GM12878 (cell line): ENCODE data around the gene WASF1. TPM values are rescaled to one million over a fixed set of nuclear protein-coding genes. Genes with fewer than 3 reads are reported as not detected.

ENCODE experiments used
- ATAC-seq: fragments of 200-7000 bp; cut with Tn5 transposase; 3 replicates; pipeline ENCODE4 v1.9.1; 2020; ENCODE audit warnings: mild to moderate bottlenecking, moderate library complexity
- BruUV-seq: library from RNA; stranded (reverse); fragments of 400-500 nt; replicated peaks from 2 replicates; lab custom pipeline; 2021; lab: Mats Ljungman, UMichigan
- CTCF ChIA-PET: fragments of 300-600 bp; sonication (Branson Sonifier 250); formaldehyde crosslinking; extraction: SDS; loops from one replicate; lab custom pipeline; 2021; ENCODE audit warnings: inconsistent platforms; lab: Yijun Ruan, JAX
- POLR2A ChIA-PET: fragments of 350-600 bp; formaldehyde crosslinking; extraction: SDS; loops from one replicate; lab custom pipeline; 2021; ENCODE audit warnings: inconsistent platforms; lab: Charles Lee
- RAD21 ChIA-PET: fragments of 300-600 bp; sonication (Branson Sonifier 250); formaldehyde crosslinking; loops from one replicate; lab custom pipeline; 2023; ENCODE audit warnings: antibody characterized with exemption; ENCODE audit not compliant: unreplicated experiment; lab: Charles Lee
- SMC1A ChIA-PET: fragments of 300-600 bp; sonication (Branson Sonifier 250); formaldehyde crosslinking; loops from one replicate; lab custom pipeline; 2023; ENCODE audit not compliant: unreplicated experiment, uncharacterized antibody; lab: Charles Lee
- DNase-seq: peaks from one replicate; pipeline ENCODE4 v3.0.0-alpha.2; 2011; ENCODE audit warnings: low read depth, low spot score
- FAIRE-seq: peaks from 3 replicates; lab custom pipeline; 2011; peaks lifted over from hg19 to GRCh38; lab: Jason Lieb, UNC
- H2AFZ ChIP-seq: 2 replicates; pipeline ENCODE4 v1.6.0; 2011; ENCODE audit warnings: low read depth, low read length, control low read depth; ENCODE audit not compliant: control insufficient read depth
- H3K27ac ChIP-seq: 2 replicates; pipeline ENCODE4 v1.5.1; 2011; ENCODE audit warnings: control low read depth; ENCODE audit not compliant: control insufficient read depth, insufficient read depth
- H3K27me3 ChIP-seq, 2 experiments: replicated peaks in 1 of 2; 2 replicates each; pipeline versions ENCODE4 v1.6.0 to v1.6.1; 2011; ENCODE audit warnings: low read length in 1 of 2; ENCODE audit not compliant: control insufficient read depth in 2 of 2, insufficient read depth in 2 of 2
- H3K36me3 ChIP-seq, 2 experiments: 2 replicates each; pipeline ENCODE4 v1.5.1; 2011; ENCODE audit warnings: low read length in 1 of 2; ENCODE audit not compliant: control insufficient read depth in 2 of 2, insufficient read depth in 2 of 2
- H3K4me1 ChIP-seq: 2 replicates; pipeline ENCODE4 v1.6.1; 2011; ENCODE audit warnings: mild to moderate bottlenecking, low read length, moderate library complexity, mixed read lengths; ENCODE audit not compliant: control insufficient read depth, insufficient read depth
- H3K4me2 ChIP-seq: 2 replicates; pipeline ENCODE4 v1.6.0; 2011; ENCODE audit warnings: control low read depth; ENCODE audit not compliant: control insufficient read depth, insufficient read depth
- H3K4me3 ChIP-seq: fragments of 200-600 bp; sonication (generic); 2 replicates; pipeline ENCODE4 v1.5.1; 2016
- H3K79me2 ChIP-seq: 2 replicates; pipeline ENCODE4 v1.6.0; 2011; ENCODE audit warnings: low read length; ENCODE audit not compliant: control insufficient read depth, insufficient read depth
- H3K9ac ChIP-seq: 2 replicates; pipeline ENCODE4 v1.8.0; 2011; ENCODE audit warnings: low read length, control low read depth, mixed read lengths; ENCODE audit not compliant: control insufficient read depth, insufficient read depth
- H3K9me3 ChIP-seq: replicated peaks from 3 replicates; pipeline ENCODE4 v1.5.1; 2011; ENCODE audit warnings: mild to moderate bottlenecking, low read length; ENCODE audit not compliant: control insufficient read depth, insufficient read depth
- H4K20me1 ChIP-seq: 2 replicates; pipeline ENCODE4 v1.6.0; 2011; ENCODE audit not compliant: control insufficient read depth, insufficient read depth
- ASH2L ChIP-seq: fragments of 300-600, 200-600 bp; sonication (generic); IDR thresholded peaks from 2 replicates; pipeline ENCODE4 v1.6.1; 2017; ENCODE audit warnings: low read depth, mild to moderate bottlenecking, borderline replicate concordance
- CHD2 ChIP-seq: IDR thresholded peaks from 2 replicates; pipeline ENCODE4 v1.6.1; 2011; ENCODE audit warnings: low read depth, low read length, improper control_type of control experiment, borderline replicate concordance
- CREB1 ChIP-seq: IDR thresholded peaks from 2 replicates; pipeline ENCODE4 v1.6.1; 2012; ENCODE audit warnings: low read depth, mild to moderate bottlenecking, inconsistent platforms
- FOS ChIP-seq: IDR thresholded peaks from 3 replicates; pipeline ENCODE4 v1.6.1; 2011; ENCODE audit warnings: borderline replicate concordance; ENCODE audit not compliant: insufficient read length; ENCODE audit errors: extremely low read depth
- HCFC1 ChIP-seq: fragments of 150-350 bp; IDR thresholded peaks from 2 replicates; pipeline ENCODE4 v1.6.1; 2014; ENCODE audit warnings: low read length
- IKZF2 ChIP-seq, 2 experiments: fragments of 450-650 bp; IDR thresholded peaks; 2 replicates each; pipeline ENCODE4 v1.6.1; 2017; ENCODE audit warnings: mild to moderate bottlenecking in 2 of 2, moderate library complexity in 2 of 2
- MYC ChIP-seq: IDR thresholded peaks from 2 replicates; pipeline ENCODE4 v1.6.1; 2011; ENCODE audit warnings: mild to moderate bottlenecking, low read length, moderate library complexity, inconsistent platforms; ENCODE audit not compliant: insufficient read depth, insufficient replicate concordance, insufficient read length, severe bottlenecking
- NFIC ChIP-seq: IDR thresholded peaks from 2 replicates; pipeline ENCODE4 v1.6.1; 2012; ENCODE audit warnings: low read depth, mild to moderate bottlenecking, inconsistent platforms, low read length, moderate library complexity
- SPI1 ChIP-seq: IDR thresholded peaks from 2 replicates; pipeline ENCODE4 v1.6.1; 2011; ENCODE audit warnings: low read depth, mild to moderate bottlenecking, low read length, moderate library complexity, borderline replicate concordance; ENCODE audit not compliant: insufficient read depth
- ZBTB11 ChIP-seq: fragments of 450-650 bp; formaldehyde crosslinking; IDR thresholded peaks from 2 replicates; pipeline ENCODE4 v1.5.0; 2022; ENCODE audit warnings: mild to moderate bottlenecking, missing genetic modification characterization
- in situ Hi-C: fragments of 300-500 bp; cut with MboI; formaldehyde crosslinking; loops from 9 replicates; pipeline ENCODE4 v1.14.3; 2018; ENCODE audit warnings: mixed read lengths
- intact Hi-C: fragments of 100-400 bp; cut with micrococcal nuclease; formaldehyde crosslinking; loops from one replicate; pipeline ENCODE4 v1.14.2; 2022; ENCODE audit not compliant: unreplicated experiment
- polyA plus RNA-seq, 11 experiments: library from polyadenylated mRNA; depleted of rRNA in 4 of 11; unstranded in 6 of 11; stranded (reverse) in 5 of 11; fragments of >200 nt; fragmentation: Nextera tagmentation in 4 of 11; fragmentation: Illumina TruSeq in 1 of 11; extraction: Ambion mirVana in 4 of 11; extraction: Trizol in 1 of 11; gene quantifications; 1 replicate in 1 of 11; 2 replicates in 10 of 11; pipeline versions ENCODE4 v1.2.1 to v1.2.3, GENCODE V29; 2011 to 2016; ENCODE audit warnings: inconsistent platforms in 2 of 11, missing spikeins in 2 of 11, low read depth in 1 of 11
- total RNA-seq, 4 experiments: library from RNA; depleted of rRNA in 3 of 4; stranded (reverse); fragments of >200 nt in 3 of 4; fragmentation: Illumina TruSeq in 1 of 4; extraction: Trizol in 1 of 4; gene quantifications; 2 replicates each; pipeline versions ENCODE4 v1.2.1 to v1.2.3, GENCODE V29; 2013 to 2021
- TF ChIP-seq, protein P1 (sequence below): IDR thresholded peaks from 2 replicates; pipeline ENCODE4 v1.6.1; 2012; ENCODE audit warnings: mild to moderate bottlenecking, low read depth, low read length
- TF ChIP-seq, protein P2 (sequence below): fragments of 450-650 bp; formaldehyde crosslinking; IDR thresholded peaks from 2 replicates; pipeline ENCODE4 v1.4.0; 2020; ENCODE audit warnings: mild to moderate bottlenecking, moderate library complexity
- TF ChIP-seq, protein P3 (sequence below): IDR thresholded peaks from 2 replicates; pipeline ENCODE4 v1.6.1; 2012; ENCODE audit warnings: low read depth, low read length, improper control_type of control experiment

WASF1 gene
- total and polyA plus RNA-seq, 10 of the 15 experiments (the other 5 are each of a cell fraction or from before 2014, with no cell fraction given) = 1.3 to 10.2 (median 4.5) TPM

DNA sequence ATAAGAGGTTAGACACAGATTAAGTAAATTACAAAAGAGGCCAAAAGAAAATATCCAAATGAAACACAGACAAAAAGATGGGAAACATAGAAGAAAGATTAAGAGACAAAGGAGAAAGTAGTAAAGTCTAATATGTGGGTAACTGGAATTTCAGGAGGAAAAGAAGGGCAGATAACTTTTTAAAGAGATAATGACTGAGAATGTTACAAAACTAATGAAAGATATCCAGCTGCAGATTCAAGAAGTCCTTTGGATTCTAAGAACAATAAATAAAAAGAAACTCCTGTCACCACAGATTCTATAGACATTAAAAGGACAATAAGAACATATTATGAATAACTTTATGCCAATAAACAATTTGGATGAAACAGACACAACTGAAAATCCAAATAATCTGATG is 90.1 kb downstream of the WASF1 start:
- no peak overlapping the region for H2AFZ ChIP-seq
- no peak overlapping the region for H3K4me3 ChIP-seq
- intact Hi-C loops (no loop called here), in situ Hi-C loops (no loop called here)
- ATAC-seq (no peak), FAIRE-seq (no peak), DNase-seq (no peak)
- ChIA-PET CTCF (no interaction called here), POLR2A (no interaction called here), SMC1A (interaction anchor here (2.8 kb wide), 1 partner anchor 13 kb away, joined by 11 read pairs; no protein-coding TSS in a partner anchor), RAD21 (no interaction called here)
- no peaks in the 10 kb centered on the region; a peak in 1 of 4 replicates for H3K27me3 ChIP-seq
- no peaks in the 10 kb centered on the region for H3K36me3 ChIP-seq
- H4K20me1 ChIP-seq = no peaks in the 10 kb centered on the region
- no peaks in the 10 kb centered on the region for H3K4me1 ChIP-seq
- H3K27ac ChIP-seq = no peak overlapping the region
- no peak overlapping the region for H3K9ac ChIP-seq
- no peak overlapping the region for H3K4me2 ChIP-seq
- no peaks in the 10 kb centered on the region for H3K79me2 ChIP-seq
- no TSS peak for BruUV-seq
- H3K9me3 ChIP-seq = no peaks in the 10 kb centered on the region
- TF ChIP-seq CREB1 (no peak), CHD2 (no peak), HCFC1 (no peak), MYC (no peak), IKZF2 (IDR thresholded peaks at IDR 0.05) (no peak), SPI1 (no peak), FOS (no peak), ZBTB11 (CRISPR knock-in tag) (no peak), NFIC (no peak), ASH2L (no peak)
- TF ChIP-seq, protein P1, sequence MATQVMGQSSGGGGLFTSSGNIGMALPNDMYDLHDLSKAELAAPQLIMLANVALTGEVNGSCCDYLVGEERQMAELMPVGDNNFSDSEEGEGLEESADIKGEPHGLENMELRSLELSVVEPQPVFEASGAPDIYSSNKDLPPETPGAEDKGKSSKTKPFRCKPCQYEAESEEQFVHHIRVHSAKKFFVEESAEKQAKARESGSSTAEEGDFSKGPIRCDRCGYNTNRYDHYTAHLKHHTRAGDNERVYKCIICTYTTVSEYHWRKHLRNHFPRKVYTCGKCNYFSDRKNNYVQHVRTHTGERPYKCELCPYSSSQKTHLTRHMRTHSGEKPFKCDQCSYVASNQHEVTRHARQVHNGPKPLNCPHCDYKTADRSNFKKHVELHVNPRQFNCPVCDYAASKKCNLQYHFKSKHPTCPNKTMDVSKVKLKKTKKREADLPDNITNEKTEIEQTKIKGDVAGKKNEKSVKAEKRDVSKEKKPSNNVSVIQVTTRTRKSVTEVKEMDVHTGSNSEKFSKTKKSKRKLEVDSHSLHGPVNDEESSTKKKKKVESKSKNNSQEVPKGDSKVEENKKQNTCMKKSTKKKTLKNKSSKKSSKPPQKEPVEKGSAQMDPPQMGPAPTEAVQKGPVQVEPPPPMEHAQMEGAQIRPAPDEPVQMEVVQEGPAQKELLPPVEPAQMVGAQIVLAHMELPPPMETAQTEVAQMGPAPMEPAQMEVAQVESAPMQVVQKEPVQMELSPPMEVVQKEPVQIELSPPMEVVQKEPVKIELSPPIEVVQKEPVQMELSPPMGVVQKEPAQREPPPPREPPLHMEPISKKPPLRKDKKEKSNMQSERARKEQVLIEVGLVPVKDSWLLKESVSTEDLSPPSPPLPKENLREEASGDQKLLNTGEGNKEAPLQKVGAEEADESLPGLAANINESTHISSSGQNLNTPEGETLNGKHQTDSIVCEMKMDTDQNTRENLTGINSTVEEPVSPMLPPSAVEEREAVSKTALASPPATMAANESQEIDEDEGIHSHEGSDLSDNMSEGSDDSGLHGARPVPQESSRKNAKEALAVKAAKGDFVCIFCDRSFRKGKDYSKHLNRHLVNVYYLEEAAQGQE = no peak
- TF ChIP-seq, protein P2, sequence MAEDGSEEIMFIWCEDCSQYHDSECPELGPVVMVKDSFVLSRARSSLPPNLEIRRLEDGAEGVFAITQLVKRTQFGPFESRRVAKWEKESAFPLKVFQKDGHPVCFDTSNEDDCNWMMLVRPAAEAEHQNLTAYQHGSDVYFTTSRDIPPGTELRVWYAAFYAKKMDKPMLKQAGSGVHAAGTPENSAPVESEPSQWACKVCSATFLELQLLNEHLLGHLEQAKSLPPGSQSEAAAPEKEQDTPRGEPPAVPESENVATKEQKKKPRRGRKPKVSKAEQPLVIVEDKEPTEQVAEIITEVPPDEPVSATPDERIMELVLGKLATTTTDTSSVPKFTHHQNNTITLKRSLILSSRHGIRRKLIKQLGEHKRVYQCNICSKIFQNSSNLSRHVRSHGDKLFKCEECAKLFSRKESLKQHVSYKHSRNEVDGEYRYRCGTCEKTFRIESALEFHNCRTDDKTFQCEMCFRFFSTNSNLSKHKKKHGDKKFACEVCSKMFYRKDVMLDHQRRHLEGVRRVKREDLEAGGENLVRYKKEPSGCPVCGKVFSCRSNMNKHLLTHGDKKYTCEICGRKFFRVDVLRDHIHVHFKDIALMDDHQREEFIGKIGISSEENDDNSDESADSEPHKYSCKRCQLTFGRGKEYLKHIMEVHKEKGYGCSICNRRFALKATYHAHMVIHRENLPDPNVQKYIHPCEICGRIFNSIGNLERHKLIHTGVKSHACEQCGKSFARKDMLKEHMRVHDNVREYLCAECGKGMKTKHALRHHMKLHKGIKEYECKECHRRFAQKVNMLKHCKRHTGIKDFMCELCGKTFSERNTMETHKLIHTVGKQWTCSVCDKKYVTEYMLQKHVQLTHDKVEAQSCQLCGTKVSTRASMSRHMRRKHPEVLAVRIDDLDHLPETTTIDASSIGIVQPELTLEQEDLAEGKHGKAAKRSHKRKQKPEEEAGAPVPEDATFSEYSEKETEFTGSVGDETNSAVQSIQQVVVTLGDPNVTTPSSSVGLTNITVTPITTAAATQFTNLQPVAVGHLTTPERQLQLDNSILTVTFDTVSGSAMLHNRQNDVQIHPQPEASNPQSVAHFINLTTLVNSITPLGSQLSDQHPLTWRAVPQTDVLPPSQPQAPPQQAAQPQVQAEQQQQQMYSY (CRISPR knock-in tag) = no peak
- TF ChIP-seq, protein P3, sequence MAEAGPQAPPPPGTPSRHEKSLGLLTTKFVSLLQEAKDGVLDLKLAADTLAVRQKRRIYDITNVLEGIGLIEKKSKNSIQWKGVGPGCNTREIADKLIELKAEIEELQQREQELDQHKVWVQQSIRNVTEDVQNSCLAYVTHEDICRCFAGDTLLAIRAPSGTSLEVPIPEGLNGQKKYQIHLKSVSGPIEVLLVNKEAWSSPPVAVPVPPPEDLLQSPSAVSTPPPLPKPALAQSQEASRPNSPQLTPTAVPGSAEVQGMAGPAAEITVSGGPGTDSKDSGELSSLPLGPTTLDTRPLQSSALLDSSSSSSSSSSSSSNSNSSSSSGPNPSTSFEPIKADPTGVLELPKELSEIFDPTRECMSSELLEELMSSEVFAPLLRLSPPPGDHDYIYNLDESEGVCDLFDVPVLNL = no peak
